GM12801 (cell line): ENCODE measurements around the gene EIF3L.

Source experiments
- TF ChIP-seq, protein P1 (sequence below): IDR thresholded peaks from one replicate; pipeline ENCODE4 v1.5.1; 2011; ENCODE audit warnings: control low read depth; ENCODE audit not compliant: insufficient read length; ENCODE audit errors: extremely low read depth

Gene EIF3L

DNA sequence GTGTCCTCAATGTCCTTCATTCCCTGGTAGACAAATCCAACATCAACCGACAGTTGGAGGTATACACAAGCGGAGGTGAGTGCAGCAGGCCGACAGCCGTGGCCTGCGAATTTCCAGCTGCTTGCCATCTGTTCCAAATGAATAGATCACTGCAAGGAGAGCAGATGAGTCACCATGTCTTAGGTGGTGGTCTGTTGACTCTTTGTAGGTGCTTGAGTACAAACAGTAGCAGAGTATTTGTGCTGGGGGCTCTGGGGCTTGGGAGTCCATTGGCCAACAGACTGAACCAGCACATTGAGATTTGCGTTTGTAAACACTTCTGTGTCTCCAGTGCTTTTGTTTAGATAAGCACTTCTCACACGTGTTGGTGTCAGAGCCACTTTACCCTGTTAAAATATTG is 21.1 kb downstream of the EIF3L start:
- TF ChIP-seq, protein P1, sequence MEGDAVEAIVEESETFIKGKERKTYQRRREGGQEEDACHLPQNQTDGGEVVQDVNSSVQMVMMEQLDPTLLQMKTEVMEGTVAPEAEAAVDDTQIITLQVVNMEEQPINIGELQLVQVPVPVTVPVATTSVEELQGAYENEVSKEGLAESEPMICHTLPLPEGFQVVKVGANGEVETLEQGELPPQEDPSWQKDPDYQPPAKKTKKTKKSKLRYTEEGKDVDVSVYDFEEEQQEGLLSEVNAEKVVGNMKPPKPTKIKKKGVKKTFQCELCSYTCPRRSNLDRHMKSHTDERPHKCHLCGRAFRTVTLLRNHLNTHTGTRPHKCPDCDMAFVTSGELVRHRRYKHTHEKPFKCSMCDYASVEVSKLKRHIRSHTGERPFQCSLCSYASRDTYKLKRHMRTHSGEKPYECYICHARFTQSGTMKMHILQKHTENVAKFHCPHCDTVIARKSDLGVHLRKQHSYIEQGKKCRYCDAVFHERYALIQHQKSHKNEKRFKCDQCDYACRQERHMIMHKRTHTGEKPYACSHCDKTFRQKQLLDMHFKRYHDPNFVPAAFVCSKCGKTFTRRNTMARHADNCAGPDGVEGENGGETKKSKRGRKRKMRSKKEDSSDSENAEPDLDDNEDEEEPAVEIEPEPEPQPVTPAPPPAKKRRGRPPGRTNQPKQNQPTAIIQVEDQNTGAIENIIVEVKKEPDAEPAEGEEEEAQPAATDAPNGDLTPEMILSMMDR = no peak

DNA sequence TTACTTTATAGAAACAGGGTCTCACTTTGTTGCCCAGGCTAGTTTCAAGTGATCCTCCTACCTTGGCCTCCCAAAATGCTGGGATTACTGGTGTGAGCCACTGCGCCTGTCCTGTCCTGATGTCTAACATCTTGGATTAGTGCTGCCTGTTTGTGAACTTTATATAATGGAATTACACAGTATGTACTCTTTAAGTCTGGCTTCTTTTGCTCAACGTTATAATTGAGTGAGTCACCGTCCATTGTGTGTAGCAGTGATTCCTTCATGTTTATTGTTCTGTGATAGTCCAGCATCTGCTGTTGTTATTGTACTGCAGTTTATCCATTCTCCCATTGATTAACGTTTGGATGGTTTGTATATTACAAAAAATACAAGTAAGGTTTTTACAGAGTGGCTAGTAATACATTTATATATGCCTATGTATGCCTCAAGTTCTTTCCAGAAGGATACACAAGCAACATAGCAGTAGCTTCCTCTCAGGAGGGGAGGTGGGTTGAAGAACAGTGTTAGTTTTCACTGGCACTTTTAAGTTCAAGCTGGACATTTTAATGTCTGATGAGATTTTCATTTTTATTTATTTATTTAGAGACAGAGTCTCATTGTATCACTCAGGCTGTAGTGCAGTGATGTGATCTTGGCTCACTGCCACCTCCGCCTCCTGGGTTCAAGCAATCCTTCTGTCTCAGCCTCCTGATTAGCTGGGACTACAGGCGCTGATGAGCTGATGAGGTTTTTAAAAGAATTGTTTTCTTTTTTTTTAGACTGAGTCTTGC is 31.6 kb downstream of the EIF3L start:
- TF ChIP-seq, protein P1 = no peak

DNA sequence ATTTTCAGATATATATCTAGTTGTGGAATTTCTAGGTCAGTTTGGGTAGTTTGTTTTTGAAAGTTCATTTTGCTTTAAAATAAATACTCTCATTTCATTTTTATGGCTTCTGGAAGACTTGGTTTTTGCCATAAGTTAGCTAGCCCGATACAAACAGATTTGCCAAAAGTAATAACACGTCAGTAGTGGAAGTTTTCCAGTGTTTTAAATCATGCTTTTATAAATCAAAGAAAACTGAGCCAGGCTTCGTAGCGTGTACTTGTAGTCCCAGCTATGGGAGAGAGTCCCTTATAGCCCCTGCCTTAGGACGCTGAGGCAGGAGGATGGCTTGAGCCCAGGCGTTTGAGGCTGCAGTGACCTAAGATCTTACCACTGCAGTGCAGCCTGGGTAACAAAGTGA is 35.2 kb downstream of the EIF3L start:
- TF ChIP-seq, protein P1 = no peak

DNA sequence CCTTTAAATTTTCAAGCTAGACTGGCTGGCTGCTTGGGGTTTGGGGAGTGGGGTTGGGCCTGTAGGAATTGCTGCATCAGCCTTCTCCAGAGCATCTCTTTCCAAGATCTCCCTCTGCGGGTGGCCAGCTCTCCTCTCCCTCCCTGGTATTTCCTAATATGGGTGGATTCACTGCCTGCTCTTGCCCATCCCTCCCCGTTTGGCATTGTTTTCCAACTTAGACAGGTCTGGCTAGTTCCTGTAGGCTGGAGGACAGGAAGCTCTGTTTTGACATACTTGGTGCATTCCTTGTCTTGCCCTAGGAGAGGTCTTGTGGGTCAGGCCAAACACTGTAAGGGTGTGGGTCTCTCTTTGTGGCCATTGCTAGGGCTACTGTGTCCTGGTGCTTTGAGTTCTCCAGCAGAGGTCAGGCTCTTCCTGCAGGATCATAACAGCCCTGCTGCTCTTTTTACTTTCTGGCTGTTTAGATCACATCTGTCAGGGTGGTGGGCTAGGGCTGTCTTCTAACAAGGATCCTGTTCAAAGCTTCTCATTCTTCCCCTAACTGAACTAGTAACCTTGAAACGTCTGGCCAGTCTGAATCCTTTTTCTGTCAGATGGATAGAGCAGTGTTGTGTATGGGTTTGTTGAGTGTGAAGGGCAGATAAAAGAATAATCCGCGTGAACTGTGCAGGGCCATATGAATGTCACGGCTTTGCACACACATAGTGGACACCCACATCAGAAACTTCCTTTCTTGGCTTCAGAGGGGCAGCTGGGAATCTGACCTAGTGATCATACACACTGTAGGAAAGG is 38.6 kb downstream of the EIF3L start:
- TF ChIP-seq, protein P1 = no peak

DNA sequence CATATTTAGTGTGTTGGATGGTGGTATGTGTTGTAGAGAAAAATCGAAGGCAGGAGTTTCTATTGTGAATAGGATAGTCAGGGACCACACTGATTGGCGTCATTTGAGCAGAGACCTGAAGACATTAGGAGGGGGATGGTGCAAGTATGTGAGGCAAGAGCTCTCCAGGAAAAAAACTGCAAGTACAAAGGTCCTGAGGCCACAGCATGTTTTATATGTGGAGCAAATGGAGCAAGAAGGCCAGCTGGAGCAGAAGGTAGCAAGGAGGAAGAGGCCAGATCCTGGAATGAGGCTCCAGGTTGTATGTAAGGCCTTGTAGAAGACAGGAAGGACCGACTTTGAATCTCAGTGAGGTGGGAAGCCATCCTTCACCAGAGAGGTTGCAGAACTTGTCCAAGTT is 42.7 kb downstream of the EIF3L start:
- TF ChIP-seq, protein P1 = no peak

DNA sequence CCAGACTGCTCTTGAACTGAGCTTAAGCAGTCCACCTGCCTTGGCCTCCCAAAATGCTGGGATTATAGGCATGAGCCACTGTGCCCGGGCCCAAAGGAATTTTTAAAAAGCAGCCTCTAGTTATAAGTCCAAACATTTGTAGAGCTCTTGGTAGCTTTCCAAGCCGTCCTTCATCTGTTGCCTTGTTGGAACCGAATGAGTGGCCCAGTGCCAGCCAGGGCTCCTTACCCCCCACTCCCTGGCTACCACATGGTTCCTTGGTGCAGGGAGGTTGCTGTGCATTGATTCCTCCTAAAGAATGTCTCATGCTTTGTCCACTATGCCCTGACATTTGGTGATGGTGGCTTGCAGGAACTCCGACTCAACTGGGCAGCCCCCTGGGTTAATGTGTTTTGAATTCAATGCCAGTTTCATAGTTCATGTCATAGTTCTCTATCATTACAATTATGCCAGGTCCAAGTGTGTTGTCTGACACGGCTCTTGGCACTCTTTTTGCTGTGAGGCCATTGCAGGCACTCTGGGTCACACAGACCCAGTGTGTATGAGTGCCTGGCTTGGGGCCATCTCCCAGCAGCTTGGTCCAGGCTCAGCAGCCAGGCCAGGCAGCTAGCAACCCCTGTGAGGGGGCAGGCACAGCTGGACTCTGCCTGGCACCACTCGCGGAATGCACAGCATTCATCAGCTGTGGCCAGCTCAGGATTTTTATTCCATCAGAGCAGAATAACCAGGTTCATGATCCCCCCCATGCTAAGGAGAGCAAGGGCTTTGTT is 43.5 kb downstream of the EIF3L start:
- TF ChIP-seq, protein P1 = no peak

DNA sequence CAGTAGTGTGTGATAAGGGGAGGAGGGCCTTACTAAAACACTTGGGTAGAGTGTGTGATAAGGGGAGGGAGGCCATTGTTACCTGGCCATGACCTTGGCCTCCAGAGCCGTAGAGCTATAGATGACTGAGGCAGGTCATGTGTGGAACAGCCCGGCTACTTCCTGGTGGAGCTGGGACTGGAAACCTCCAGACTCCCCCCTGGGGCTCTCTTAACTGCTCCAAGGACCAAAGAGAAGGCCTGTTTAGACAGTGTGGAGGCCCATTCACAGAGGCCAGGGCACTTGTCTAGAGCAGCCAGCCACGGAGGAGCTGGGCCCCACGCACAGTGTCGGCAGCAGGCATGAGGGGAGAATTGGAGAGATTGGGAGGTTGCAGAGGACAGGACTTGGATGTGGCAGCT is 44.4 kb downstream of the EIF3L start:
- TF ChIP-seq, protein P1 = no peak
